ENCODE measurements around the gene ARHGAP20. TPM values are rescaled to one million over a fixed set of nuclear protein-coding genes. Genes with fewer than 3 reads are reported as not detected.

ARHGAP20 gene
- total and polyA plus RNA-seq, 8 donors, result 4.4 to 47.8 (median 41.8) TPM

DNA sequence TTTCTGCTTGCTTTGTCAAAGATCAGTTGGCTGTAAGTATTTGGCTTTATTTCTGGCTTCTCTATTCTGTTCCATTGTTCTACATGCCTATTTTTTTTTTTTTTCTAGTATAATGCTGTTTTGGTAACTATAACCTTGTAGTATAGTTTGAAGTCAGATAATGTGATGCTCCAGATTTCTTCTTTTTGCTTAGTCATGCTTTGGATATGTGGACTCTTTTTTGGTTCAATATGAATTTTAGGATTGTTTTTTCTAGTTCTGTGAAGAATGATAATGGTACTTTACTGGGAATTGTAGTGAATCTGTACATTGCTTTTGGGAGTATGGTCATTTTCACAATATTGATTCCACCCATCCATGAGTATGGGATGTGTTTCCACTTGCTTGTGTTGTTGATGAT lies 37.9 kb upstream of the ARHGAP20 start:
- Histone ChIP-seq H3K36me3 (no peaks in the 10 kb centered on the region), H3K4me1 (no peaks in the 10 kb centered on the region), H3K27ac (no peak overlapping the region), H3K9me3 (peaks cover 0 to 18% of the 10 kb centered on the region in 2 donors), H3K27me3 (no peaks in the 10 kb centered on the region), H3K4me3 (no peak overlapping the region)
- ATAC-seq, result no peak
- intact Hi-C loops (cut with DNase I), result no loop called here
- DNase-seq, result no peak
- TF ChIP-seq, protein P1, sequence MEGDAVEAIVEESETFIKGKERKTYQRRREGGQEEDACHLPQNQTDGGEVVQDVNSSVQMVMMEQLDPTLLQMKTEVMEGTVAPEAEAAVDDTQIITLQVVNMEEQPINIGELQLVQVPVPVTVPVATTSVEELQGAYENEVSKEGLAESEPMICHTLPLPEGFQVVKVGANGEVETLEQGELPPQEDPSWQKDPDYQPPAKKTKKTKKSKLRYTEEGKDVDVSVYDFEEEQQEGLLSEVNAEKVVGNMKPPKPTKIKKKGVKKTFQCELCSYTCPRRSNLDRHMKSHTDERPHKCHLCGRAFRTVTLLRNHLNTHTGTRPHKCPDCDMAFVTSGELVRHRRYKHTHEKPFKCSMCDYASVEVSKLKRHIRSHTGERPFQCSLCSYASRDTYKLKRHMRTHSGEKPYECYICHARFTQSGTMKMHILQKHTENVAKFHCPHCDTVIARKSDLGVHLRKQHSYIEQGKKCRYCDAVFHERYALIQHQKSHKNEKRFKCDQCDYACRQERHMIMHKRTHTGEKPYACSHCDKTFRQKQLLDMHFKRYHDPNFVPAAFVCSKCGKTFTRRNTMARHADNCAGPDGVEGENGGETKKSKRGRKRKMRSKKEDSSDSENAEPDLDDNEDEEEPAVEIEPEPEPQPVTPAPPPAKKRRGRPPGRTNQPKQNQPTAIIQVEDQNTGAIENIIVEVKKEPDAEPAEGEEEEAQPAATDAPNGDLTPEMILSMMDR (IDR thresholded peaks at IDR 0.05), result no peak

DNA sequence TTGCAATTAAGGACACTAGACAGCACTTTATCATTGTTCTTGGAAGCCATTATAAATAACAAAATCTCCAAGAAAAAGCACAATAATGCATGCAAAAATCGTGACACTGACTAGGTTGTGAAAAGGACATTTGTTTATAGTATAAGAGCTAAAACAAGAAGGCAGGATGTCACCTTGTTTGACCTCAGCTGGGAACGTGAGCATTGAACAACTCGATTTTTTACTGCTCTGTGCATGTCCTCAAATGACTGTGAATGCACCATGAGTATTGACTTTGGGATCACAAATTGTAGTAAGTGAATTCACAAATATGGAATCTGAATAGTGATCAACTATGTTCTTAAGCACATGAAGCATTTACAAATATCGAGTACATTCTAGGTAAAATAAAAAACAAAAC lies 35.3 kb upstream of the ARHGAP20 start:
- H3K27me3 ChIP-seq, result no peaks in the 10 kb centered on the region
- ATAC-seq (no peak), DNase-seq (no peak)
- H3K4me3 ChIP-seq, result no peak overlapping the region
- H3K9me3 ChIP-seq, result peaks cover 0 to 4% of the 10 kb centered on the region in 2 donors
- TF ChIP-seq, protein P1 (IDR thresholded peaks at IDR 0.05), result no peak
- intact Hi-C loops (cut with DNase I), result no loop called here
- H3K36me3 ChIP-seq, result no peaks in the 10 kb centered on the region
- no peak overlapping the region for H3K27ac ChIP-seq
- H3K4me1 ChIP-seq, result no peaks in the 10 kb centered on the region

DNA sequence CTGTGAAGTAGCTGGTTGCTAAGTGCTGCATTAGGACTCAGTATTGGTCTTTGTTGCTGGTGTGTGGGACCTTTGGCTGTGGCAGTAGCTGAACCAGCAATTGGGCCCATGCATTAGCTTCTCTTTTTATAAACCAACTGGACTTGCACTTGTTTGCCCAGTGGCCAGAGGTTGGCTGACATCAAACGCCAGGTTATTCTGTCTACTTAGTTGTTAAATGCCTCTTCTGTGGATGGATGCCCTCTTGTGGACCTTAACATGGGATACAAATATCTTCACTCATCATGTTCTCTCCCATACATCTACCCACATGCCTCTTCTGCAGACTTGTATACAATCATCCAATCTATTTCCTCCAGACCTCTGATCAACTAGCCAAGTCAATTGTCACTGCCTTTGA lies 26.4 kb upstream of the ARHGAP20 start:
- Histone ChIP-seq H3K4me3 (no peak overlapping the region), H3K27ac (no peak overlapping the region), H3K4me1 (no peaks in the 10 kb centered on the region), H3K9me3 (no peaks in the 10 kb centered on the region), H3K36me3 (no peaks in the 10 kb centered on the region), H3K27me3 (no peaks in the 10 kb centered on the region)
- intact Hi-C loops (cut with DNase I), result no loop called here
- no peak for ATAC-seq
- TF ChIP-seq, protein P1 (IDR thresholded peaks at IDR 0.05), result no peak
- no peak for DNase-seq

DNA sequence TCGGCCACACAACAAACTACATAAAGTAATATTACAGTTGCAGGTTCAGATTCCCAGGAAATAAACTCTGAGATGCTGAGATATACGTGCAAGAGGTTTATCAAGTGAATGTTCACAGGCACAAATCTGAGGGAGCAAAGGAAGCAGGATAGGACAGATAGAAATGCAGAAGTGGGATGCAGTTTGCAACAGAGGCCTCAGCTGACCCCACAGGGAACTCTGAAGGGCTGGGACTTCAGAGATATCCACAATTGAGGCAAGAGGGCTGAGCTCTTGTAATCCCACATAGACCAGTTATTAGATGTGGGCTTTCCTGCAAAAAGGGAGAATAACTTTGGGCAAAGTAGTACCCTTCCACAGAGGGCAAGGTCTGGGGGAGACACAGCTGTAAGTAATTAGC lies 25.4 kb upstream of the ARHGAP20 start:
- Histone ChIP-seq H3K4me3 (no peak overlapping the region), H3K4me1 (no peaks in the 10 kb centered on the region), H3K27me3 (no peaks in the 10 kb centered on the region), H3K36me3 (no peaks in the 10 kb centered on the region), H3K27ac (no peak overlapping the region), H3K9me3 (no peaks in the 10 kb centered on the region)
- no peak for DNase-seq
- TF ChIP-seq, protein P1 (IDR thresholded peaks at IDR 0.05), result no peak
- ATAC-seq, result no peak
- intact Hi-C loops (cut with DNase I), result no loop called here

DNA sequence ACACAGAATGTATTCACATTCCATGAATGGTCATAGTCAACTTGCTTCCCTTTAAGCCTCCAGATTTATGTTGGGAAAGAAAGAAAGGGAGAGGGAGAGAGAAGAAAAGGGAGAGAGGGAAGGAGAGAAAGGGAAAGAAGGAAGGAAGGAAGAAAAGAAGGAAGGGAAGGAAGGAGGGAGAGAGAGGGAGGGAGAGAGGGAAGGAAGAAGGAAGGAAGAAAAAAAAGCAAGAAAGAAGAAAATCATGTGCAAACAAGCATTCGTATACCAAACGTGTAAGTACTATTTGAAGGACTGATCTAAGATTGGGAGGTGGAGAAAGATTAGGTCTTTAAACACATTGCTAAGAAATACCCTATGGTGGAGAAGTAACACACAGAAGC lies 23.9 kb upstream of the ARHGAP20 start:
- Histone ChIP-seq H3K27me3 (no peaks in the 10 kb centered on the region), H3K4me1 (no peaks in the 10 kb centered on the region), H3K9me3 (no peaks in the 10 kb centered on the region), H3K27ac (no peak overlapping the region), H3K36me3 (no peaks in the 10 kb centered on the region), H3K4me3 (no peak overlapping the region)
- DNase-seq, result no peak
- no peak for ATAC-seq
- intact Hi-C loops (cut with DNase I), result no loop called here
- TF ChIP-seq, protein P1 (IDR thresholded peaks at IDR 0.05), result no peak

Data from left lung (tissue), 10 donors.